Rectal smooth muscle tissue (tissue), 1 donor: ENCODE data around the gene MAP2K7.
"Not testable (repeated sequence)": the region's sequence is repeated elsewhere in the genome, so short reads cannot be mapped to it uniquely, and the experiment has no call there.

Source experiments
- H3K27ac ChIP-seq: one replicate; pipeline ENCODE4 v1.7.0; 2013; ENCODE audit warnings: low read depth, low read length, inconsistent platforms
- H3K27me3 ChIP-seq: one replicate; pipeline ENCODE4 v1.7.0; 2013; ENCODE audit warnings: low read length; ENCODE audit not compliant: control insufficient read depth, insufficient read depth
- H3K36me3 ChIP-seq: one replicate; pipeline ENCODE4 v1.7.0; 2013; ENCODE audit warnings: low read length; ENCODE audit not compliant: control insufficient read depth, insufficient read depth
- H3K4me1 ChIP-seq: one replicate; pipeline ENCODE4 v1.7.0; 2013; ENCODE audit warnings: low read length; ENCODE audit not compliant: control insufficient read depth, insufficient read depth
- H3K4me3 ChIP-seq: one replicate; pipeline ENCODE4 v1.7.0; 2013; ENCODE audit warnings: low read length
- H3K9ac ChIP-seq: one replicate; pipeline ENCODE4 v1.7.0; 2013; ENCODE audit warnings: low read length

The MAP2K7 gene

DNA sequence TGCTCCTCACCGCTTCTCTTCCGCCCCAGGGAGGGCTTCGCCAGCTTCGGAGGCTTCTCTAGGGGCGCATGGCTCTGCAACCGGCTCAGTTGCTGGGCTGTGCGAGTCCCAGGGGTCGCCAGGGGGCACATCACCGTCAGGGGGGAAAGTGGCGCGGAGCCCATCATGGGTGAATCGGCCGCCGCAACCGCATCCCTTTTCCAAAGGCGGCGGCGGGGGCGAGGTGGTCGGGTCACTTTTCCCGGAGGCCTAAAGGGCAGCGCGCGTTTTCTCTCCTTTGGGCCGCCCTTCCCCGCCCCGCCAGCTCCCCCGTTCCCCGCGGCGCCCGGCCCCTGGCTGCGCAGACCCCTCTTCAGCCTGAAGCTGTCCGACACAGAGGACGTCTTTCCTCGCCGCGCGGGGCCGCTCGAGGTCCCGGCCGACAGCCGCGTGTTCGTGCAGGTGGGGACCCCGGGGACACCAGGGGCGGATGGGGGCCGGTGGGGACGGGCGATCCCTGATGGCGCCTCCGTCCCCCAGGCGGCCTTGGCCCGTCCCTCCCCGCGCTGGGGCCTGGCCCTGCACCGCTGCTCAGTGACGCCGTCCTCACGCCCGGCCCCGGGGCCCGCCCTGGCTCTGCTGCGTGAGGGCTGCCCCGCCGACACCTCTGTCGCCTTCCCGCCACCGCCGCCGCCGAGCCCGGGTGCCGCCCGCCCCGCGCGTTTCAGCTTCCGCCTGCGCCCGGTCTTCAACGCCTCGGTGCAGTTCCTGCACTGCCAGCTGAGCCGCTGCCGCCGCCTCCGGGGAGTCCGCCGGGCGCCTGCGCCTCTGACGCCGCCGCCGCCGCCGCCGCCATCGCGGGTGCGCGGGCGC is 12.7 kb downstream of the MAP2K7 start:
- no peak overlapping the region for H3K4me3 ChIP-seq
- H3K27me3 ChIP-seq, result peaks cover 30% of the 10 kb centered on the region
- no peak overlapping the region for H3K9ac ChIP-seq
- H3K36me3 ChIP-seq, result peaks cover 5% of the 10 kb centered on the region
- H3K27ac ChIP-seq, result no peak overlapping the region
- peaks cover under 1% of the 10 kb centered on the region for H3K4me1 ChIP-seq

DNA sequence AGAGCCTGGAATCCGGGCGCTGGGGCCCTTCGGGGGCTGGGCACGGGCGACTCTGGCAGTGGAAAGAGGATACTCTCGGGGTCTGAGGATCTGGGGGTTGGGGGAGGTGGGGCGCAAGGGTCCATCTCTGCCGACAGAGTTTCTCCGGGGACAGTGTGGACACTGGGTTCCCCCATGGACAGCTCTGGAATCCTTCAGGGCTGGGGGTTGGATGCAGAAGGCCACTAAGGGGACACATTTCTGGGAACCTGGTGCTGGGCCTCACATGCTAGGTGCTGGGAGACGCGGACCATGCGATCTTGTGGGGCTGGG is 13.2 kb downstream of the MAP2K7 start:
- Histone ChIP-seq H3K4me1 (peaks cover 7% of the 10 kb centered on the region), H3K27me3 (peaks cover 30% of the 10 kb centered on the region), H3K9ac (no peak overlapping the region), H3K36me3 (peaks cover 3% of the 10 kb centered on the region), H3K4me3 (no peak overlapping the region), H3K27ac (no peak overlapping the region)

DNA sequence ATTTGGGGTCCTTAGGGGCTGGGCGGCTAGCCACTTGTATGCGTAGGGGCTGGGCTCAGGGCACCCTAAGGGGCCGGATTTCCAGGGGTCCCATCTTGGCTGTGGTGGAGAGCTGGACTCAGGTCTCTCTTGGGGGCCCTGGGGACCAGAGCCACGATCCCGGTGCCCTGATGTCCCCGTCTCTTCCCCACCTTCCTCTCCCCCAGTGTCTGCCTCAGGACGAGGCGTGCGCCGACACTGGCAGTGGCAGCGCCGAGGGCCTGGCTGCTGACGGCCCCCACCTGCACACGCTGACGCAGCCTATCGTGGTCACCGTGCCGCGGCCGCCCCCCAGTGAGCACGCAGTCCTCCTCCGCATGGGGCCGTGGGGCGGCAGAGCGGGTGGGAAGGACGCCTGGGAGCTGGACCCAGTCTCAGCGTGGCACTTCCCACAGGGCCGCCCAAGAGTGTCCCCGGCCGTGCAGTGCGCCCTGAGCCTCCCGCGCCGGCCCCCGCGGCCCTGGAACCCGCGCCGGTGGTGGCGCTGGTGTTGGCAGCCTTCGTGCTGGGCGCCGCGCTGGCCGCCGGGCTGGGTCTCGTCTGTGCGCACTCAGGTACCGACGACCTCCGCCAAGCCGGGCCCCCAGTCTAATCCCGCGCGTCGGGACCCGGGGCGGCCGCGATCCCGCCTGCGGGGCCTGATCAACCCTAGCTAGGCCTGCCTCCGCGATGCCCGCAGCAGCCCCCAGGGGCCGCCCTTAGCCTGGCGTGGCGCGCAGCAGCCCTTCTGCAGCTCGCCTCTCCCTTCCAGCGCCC is 13.8 kb downstream of the MAP2K7 start:
- Histone ChIP-seq H3K36me3 (peaks cover 7% of the 10 kb centered on the region), H3K27ac (no peak overlapping the region), H3K4me3 (peak overlapping the region; percentile 41), H3K27me3 (peaks cover 30% of the 10 kb centered on the region), H3K9ac (no peak overlapping the region), H3K4me1 (peaks cover 12% of the 10 kb centered on the region)

DNA sequence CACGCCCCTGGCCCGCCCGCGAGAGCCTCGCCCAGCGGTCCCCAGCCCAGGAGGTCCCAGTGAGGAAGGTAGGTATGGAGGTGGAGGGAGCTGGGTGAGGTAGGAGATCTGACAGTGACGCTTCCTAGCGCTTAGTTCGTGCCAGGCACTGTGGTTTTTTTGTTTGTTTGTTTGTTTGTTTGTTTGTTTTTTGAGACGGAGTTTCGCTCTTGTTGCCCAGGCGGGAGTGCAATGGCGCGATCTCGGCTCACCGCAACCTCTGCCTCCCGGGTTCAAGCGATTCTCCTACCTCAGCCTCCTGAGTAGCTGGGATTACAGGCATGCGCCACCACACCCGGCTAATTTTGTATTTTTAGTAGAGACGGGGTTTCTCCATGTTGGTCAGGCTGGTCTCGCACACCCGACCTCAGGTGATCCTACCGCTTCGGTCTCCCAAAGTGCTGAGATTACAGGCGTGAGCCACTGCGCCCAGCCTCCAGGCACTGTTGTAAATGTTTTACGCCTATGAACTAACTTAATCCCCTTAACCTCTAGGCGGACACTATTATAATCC is 14.5 kb downstream of the MAP2K7 start:
- not testable (repeated sequence) for H3K36me3 ChIP-seq, H3K4me3 ChIP-seq, H3K9ac ChIP-seq, H3K27ac ChIP-seq
- Histone ChIP-seq H3K4me1 (peaks cover 19% of the 10 kb centered on the region), H3K27me3 (peaks cover 28% of the 10 kb centered on the region)

DNA sequence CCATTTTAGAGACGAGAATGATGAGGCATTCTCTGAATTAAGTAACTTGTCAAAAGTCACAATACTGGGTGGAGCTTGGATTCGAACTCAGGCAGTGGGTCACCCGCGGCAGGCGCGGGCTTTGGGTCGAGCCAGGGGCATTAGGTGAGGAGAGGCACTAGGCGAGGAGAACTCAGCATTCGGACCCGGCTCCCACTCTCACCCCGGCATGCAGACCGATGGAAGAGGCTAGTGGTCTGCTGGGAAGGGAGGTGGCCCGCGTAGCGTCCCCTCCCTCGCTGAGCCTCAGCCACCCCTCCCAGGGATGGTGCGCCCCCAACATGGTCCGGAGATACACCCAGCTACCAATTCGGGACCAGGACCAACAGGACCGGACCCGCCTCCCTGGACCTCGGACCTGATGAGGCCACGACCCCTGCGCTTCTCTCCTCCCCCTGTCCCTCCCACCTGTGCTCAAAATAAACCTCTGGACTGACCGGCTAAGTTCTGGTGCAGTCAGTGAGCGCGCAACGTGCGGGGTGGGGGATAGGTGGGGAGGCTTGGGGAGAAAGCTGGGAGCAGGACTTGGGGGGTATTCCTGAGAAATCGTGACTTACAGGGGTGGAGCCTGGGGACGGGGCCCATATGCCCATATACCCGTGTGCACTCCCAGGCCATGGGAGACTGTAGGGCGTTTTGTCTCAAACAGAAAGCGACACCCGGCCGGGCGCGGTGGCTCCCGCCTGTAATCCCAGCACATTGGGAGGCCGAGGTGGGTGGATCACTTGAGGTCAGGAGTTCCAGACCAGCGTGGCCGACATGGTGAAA is 15.1 kb downstream of the MAP2K7 start:
- Histone ChIP-seq H3K27me3 (peaks cover 28% of the 10 kb centered on the region), H3K9ac (no peak overlapping the region), H3K36me3 (peaks cover 8% of the 10 kb centered on the region), H3K4me1 (peaks cover 25% of the 10 kb centered on the region), H3K4me3 (no peak overlapping the region), H3K27ac (no peak overlapping the region)

DNA sequence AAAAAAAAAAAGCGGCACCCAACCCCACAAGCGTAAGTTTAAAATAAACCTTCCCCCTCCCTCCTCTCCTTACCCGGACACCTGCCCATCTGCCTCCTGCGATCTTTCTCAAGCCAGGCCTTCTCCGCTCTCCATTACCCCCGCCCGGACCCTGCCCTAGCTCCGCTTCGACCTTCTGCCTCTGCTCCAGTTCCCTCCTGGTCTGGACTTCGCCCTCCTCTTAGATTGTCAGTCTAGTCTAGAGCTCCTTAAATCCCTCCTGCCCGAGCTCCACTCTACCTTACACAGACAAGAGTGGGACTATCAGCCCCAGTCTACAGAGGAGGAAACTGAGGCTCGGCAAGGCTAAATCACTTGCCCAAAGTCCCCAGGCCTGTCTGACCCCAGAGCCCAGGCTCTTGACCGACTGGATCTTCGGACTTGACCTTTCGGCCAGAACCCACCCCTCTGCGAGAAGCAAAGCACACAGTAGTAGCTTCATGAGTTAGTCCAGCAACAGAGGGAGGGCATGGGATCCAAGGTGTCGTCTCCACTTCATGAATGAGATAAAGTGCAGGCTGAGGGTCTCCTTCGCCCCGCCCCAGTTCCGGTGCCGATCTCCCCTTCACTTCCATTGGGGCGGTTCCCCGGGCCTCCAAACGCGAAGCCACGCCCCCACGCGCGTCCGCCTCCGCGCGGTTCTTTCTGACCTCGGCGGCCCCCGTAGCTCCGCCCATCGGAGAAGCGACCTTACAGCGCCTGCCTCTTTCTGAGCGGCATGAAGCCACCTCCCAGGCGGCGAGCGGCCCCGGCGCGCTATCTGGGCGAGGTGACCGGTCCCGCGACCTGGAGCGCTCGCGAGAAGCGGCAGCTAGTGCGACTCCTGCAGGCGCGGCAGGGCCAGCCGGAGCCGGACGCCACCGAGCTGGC is 16.2 kb downstream of the MAP2K7 start, which contains the start of gene SNAPC2:
Gene SNAPC2, plus strand, starts transcription at position 729 of the 909 bp plus-strand sequence. Its CDS starts 29 bp downstream, at position 758.
- Histone ChIP-seq H3K9ac (no peak within 1 kb of the TSS), H3K27me3 (peaks cover 28% of the 10 kb centered on the region), H3K36me3 (peaks cover 8% of the 10 kb centered on the region), H3K4me1 (peaks cover 30% of the 10 kb centered on the region), H3K4me3 (peak within 1 kb of the TSS; percentile 78), H3K27ac (peak within 1 kb of the TSS; percentile 88)

DNA sequence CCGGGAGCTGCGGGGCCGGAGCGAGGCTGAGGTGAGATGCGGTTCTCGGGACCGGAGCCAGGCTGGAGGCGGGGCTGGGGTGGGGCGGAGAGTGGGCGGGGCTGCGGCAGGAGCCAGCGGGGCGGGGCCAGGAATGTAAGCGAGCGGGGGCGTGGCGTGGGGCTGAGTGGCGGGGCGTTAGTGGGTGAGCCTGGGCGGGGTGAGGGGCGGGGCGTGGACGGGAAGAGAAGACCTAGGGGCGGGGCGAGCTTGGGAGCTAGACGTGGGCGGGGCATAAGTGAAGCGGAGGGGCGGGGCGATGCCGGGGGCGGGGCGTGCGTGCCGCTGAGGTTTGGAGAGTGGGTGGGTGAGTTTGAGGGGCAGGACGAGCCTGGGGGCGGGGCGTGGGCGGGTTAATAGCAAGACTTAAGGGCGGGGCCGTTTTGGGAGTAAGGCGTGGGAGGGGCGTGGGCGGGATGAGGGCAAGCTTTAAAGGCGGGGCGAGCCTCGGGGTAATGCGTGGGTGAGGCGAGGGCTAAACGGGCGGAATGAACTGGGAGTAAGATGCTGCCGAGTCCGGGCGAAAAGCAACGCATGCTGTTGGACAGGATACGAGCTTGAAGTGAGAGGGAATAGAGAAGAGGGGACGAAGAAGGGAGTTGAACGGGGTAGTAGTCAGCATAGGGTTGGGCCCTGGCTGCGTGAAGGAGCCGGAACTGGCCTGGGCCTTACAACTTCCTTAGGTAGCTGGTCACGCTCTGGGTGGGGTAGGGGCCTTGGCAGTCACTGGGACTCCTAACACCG is 17.0 kb downstream of the MAP2K7 start:
- peak overlapping the region; percentile 78 for H3K4me3 ChIP-seq
- no peak overlapping the region for H3K9ac ChIP-seq
- H3K27ac ChIP-seq, result peak overlapping the region; percentile 88
- peaks cover 30% of the 10 kb centered on the region for H3K4me1 ChIP-seq
- H3K27me3 ChIP-seq, result peaks cover 23% of the 10 kb centered on the region
- H3K36me3 ChIP-seq, result peaks cover 8% of the 10 kb centered on the region

DNA sequence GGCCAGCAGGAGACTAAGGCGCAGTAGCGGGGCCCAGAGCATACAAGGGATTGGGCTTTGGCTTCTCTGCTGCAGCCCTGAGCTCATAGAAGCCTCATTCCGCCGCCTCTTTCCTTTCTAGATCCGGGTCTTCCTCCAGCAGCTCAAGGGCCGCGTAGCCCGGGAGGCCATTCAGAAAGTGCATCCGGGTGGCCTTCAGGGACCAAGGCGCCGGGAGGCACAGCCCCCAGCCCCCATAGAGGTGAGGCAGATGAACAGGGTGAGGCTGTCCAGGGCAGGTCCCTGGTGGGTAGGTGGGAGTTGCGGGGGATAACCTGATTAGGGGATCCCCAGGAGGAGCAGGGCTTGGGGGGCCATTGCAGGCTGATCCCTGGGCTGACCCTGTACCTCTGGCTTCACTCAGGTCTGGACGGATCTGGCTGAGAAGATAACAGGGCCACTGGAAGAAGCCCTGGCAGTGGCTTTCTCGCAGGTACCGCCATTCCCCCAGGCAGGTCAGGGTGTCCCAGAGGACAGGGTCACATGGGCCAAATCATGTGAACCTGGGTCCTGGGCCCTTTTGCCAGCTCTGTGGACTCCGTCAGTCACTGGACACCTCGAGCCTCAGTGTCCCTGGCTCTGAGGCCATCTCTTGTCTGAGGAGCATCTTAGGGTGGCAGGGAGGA is 17.8 kb downstream of the MAP2K7 start:
- H3K4me3 ChIP-seq, result peak overlapping the region; percentile 78
- peaks cover 33% of the 10 kb centered on the region for H3K4me1 ChIP-seq
- H3K27me3 ChIP-seq, result peaks cover 19% of the 10 kb centered on the region
- H3K9ac ChIP-seq, result no peak overlapping the region
- H3K27ac ChIP-seq, result peak overlapping the region; percentile 78
- peaks cover 8% of the 10 kb centered on the region for H3K36me3 ChIP-seq

DNA sequence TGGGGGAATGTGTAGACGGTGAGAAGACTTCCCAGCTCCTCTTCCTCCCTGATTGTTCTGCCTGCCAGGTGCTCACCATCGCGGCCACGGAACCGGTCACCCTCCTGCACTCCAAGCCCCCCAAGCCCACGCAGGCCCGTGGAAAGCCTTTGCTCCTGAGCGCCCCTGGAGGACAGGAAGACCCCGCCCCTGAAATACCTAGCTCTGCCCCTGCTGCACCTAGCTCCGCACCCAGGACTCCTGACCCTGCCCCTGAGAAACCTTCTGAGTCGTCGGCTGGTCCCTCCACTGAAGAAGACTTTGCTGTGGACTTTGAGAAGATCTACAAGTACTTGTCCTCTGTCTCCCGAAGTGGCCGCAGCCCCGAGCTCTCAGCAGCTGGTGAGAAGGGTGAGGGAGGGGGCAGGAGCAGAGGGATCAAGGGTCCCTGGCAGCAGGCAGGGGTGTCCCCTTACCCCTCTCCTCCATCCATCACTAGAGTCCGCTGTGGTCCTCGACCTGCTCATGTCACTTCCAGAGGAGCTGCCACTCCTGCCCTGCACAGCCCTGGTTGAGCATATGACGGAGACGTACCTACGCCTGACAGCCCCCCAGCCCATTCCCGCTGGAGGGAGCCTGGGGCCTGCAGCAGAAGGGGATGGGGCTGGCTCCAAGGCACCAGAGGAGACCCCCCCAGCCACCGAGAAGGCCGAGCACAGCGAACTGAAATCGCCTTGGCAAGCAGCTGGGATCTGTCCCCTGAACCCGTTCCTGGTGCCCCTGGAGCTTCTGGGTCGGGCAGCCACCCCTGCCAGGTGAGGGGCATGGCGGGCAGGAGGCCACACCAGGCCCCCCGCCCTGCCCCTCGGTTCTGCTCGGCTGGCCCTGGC is 18.5 kb downstream of the MAP2K7 start:
- H3K36me3 ChIP-seq, result peaks cover 8% of the 10 kb centered on the region
- peaks cover 15% of the 10 kb centered on the region for H3K27me3 ChIP-seq
- H3K4me3 ChIP-seq, result peak overlapping the region; percentile 78
- H3K9ac ChIP-seq, result no peak overlapping the region
- H3K4me1 ChIP-seq, result peaks cover 41% of the 10 kb centered on the region
- peak overlapping the region; percentile 78 for H3K27ac ChIP-seq

DNA sequence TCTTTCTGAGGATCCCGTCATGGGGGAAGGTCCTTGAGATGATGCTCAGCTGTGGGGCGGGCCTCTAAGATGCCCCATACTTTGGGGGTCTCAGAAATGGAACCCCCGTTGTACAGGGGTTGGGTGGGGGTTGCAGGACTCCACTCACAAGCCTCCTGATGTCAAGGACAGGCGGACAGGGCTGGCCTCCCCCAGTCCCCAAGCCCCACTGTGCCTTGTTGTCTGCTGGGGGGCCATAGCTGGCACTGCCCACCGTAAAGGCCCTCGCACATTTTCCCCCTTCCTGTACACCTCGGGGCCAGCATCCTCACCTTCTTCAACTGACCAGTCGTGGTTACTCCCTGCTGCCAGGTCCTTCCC is 19.1 kb downstream of the MAP2K7 start:
- Histone ChIP-seq H3K27ac (peak overlapping the region; percentile 78), H3K9ac (no peak overlapping the region), H3K4me3 (peak overlapping the region; percentile 5), H3K4me1 (peaks cover 47% of the 10 kb centered on the region), H3K27me3 (peaks cover 8% of the 10 kb centered on the region), H3K36me3 (peaks cover 8% of the 10 kb centered on the region)
